ENCODE results near the gene RANBP1. TPM values are rescaled to one million over a fixed set of nuclear protein-coding genes. Genes with fewer than 3 reads are reported as not detected.
A peak's percentile ranks its signal among the peaks of the same experiment; 100 is the strongest.

The RANBP1 gene
- total and polyA plus RNA-seq, 9 of the 15 experiments (the other 6 are each of a cell fraction or from before 2014, with no cell fraction given), result 162 to 2,891 (median 1,289) TPM

DNA sequence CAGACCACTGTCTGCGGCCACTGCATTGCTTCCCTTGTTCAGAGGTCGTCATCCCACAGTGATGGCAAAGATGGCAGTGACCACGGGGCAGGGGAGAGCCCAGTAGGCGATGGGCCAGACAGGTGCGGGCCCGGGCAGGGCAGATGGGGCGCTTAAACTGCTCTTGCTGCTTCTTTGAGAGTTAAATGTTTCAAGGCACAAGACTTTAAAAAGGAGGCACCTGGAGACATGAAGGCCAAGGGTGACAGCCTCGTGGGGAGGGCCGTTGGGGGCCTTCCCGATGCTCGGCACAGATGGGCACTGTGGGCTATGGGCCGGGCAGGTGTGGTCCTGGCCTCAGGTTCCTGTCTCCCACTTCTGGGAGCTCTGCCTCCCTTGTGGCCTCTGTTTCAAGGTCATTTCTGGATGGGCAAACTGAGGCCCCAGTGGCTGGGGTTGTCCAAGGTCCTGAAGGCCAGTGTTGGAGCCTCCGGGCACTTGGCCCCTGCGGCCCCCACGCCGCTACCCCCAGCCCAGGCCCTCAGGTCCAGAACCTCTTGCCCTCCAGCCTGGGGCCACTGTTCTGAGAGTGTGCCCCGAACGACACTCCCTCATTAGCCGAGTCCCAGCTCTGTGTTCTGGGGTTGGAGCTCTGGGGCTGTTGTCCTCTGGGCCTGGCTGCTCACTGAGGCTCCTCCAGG lies 51.9 kb downstream of the RANBP1 start (continued):
- TF ChIP-seq HMGN3 (IDR thresholded peaks at IDR 0.05; ENCODE audit: borderline replicate concordance, extremely low read depth, insufficient read length, low read depth, low read length) (no peak), GATA2 (CRISPR knock-in tag; IDR thresholded peaks at IDR 0.05) (no peak), E2F3 (CRISPR knock-in tag; IDR thresholded peaks at IDR 0.05) (no peak), SOX6 (IDR thresholded peaks at IDR 0.05) (no peak), KAT2B (IDR thresholded peaks at IDR 0.05; ENCODE audit: low read depth, low read length) (no peak), ZNF408 (CRISPR knock-in tag; IDR thresholded peaks at IDR 0.05; ENCODE audit: low read depth) (no peak), PHTF2 (CRISPR knock-in tag; IDR thresholded peaks at IDR 0.05) (no peak), CHD2 (IDR thresholded peaks at IDR 0.05; ENCODE audit: low read depth, low read length) (no peak), SMARCC2 (IDR thresholded peaks at IDR 0.05; ENCODE audit: low read depth) (no peak), THRAP3 (IDR thresholded peaks at IDR 0.05; ENCODE audit: borderline replicate concordance) (no peak), ZNF551 (CRISPR knock-in tag; IDR thresholded peaks at IDR 0.05) (no peak), DMBX1 (CRISPR knock-in tag; IDR thresholded peaks at IDR 0.05; ENCODE audit: borderline replicate concordance) (no peak), ETV5 (CRISPR knock-in tag; IDR thresholded peaks at IDR 0.05; ENCODE audit: low read depth) (no peak), XRCC4 (IDR thresholded peaks at IDR 0.05; ENCODE audit: extremely low read depth, insufficient read depth, insufficient read length) (no peak), FOXP1 (CRISPR knock-in tag; IDR thresholded peaks at IDR 0.05) (peak; percentile 84), CAMTA2 (CRISPR knock-in tag; conservative IDR thresholded peaks at IDR 0.05) (no peak), ZNF274 (IDR thresholded peaks at IDR 0.05; ENCODE audit: borderline replicate concordance, low read depth, low read length) (no peak), ZNF311 (CRISPR knock-in tag; IDR thresholded peaks at IDR 0.05) (no peak), SREBF2 (CRISPR knock-in tag; IDR thresholded peaks at IDR 0.05) (no peak), ESRRA (IDR thresholded peaks at IDR 0.05; ENCODE audit: borderline replicate concordance, low read depth) (peak; percentile 92), FOXK2 (conservative IDR thresholded peaks at IDR 0.05 in 1 of 2, IDR thresholded peaks at IDR 0.05 in 1 of 2; ENCODE audit: low read depth in 2 of 2) (no peak)
- TF ChIP-seq, protein P1, sequence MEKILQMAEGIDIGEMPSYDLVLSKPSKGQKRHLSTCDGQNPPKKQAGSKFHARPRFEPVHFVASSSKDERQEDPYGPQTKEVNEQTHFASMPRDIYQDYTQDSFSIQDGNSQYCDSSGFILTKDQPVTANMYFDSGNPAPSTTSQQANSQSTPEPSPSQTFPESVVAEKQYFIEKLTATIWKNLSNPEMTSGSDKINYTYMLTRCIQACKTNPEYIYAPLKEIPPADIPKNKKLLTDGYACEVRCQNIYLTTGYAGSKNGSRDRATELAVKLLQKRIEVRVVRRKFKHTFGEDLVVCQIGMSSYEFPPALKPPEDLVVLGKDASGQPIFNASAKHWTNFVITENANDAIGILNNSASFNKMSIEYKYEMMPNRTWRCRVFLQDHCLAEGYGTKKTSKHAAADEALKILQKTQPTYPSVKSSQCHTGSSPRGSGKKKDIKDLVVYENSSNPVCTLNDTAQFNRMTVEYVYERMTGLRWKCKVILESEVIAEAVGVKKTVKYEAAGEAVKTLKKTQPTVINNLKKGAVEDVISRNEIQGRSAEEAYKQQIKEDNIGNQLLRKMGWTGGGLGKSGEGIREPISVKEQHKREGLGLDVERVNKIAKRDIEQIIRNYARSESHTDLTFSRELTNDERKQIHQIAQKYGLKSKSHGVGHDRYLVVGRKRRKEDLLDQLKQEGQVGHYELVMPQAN (IDR thresholded peaks at IDR 0.05; ENCODE audit: borderline replicate concordance), result no peak
- TF ChIP-seq, protein P2, sequence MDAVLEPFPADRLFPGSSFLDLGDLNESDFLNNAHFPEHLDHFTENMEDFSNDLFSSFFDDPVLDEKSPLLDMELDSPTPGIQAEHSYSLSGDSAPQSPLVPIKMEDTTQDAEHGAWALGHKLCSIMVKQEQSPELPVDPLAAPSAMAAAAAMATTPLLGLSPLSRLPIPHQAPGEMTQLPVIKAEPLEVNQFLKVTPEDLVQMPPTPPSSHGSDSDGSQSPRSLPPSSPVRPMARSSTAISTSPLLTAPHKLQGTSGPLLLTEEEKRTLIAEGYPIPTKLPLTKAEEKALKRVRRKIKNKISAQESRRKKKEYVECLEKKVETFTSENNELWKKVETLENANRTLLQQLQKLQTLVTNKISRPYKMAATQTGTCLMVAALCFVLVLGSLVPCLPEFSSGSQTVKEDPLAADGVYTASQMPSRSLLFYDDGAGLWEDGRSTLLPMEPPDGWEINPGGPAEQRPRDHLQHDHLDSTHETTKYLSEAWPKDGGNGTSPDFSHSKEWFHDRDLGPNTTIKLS (IDR thresholded peaks at IDR 0.05; ENCODE audit: borderline replicate concordance, low read depth), result no peak
- TF ChIP-seq, protein P3, sequence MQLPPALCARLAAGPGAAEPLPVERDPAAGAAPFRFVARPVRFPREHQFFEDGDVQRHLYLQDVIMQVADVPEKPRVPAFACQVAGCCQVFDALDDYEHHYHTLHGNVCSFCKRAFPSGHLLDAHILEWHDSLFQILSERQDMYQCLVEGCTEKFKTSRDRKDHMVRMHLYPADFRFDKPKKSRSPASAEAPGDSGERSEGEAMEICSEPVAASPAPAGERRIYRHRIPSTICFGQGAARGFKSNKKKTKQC (CRISPR knock-in tag; IDR thresholded peaks at IDR 0.05), result peak; percentile 44; the same call in 1 of the 2 replicates
- TF ChIP-seq, protein P4, sequence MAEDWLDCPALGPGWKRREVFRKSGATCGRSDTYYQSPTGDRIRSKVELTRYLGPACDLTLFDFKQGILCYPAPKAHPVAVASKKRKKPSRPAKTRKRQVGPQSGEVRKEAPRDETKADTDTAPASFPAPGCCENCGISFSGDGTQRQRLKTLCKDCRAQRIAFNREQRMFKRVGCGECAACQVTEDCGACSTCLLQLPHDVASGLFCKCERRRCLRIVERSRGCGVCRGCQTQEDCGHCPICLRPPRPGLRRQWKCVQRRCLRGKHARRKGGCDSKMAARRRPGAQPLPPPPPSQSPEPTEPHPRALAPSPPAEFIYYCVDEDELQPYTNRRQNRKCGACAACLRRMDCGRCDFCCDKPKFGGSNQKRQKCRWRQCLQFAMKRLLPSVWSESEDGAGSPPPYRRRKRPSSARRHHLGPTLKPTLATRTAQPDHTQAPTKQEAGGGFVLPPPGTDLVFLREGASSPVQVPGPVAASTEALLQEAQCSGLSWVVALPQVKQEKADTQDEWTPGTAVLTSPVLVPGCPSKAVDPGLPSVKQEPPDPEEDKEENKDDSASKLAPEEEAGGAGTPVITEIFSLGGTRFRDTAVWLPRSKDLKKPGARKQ (CRISPR knock-in tag; IDR thresholded peaks at IDR 0.05), result no peak

Measured in K562 (cell line).